Activated T-cell treated with anti-CD3 and anti-CD28 coated beads, Interleukin-2, amount 50 U/mL, for 24 hours (primary cell): ENCODE data around the gene PTPRM.

Experiments
- DNase-seq: peaks from one replicate; pipeline ENCODE4 v3.0.0-alpha.2; 2020
- H3K27ac Mint-ChIP-seq: 2 replicates; pipeline ENCODE4 v1.8.0; 2020; ENCODE audit warnings: mild to moderate bottlenecking, mixed read lengths
- H3K27me3 Mint-ChIP-seq: 2 replicates; pipeline ENCODE4 v1.8.0; 2020; ENCODE audit warnings: mixed read lengths
- H3K36me3 Mint-ChIP-seq: 2 replicates; pipeline ENCODE4 v1.8.0; 2020; ENCODE audit warnings: low read depth, mixed read lengths
- H3K4me1 Mint-ChIP-seq: 2 replicates; pipeline ENCODE4 v1.8.0; 2020; ENCODE audit warnings: low read depth, mixed read lengths
- H3K4me3 Mint-ChIP-seq: 2 replicates; pipeline ENCODE4 v1.8.0; 2020; ENCODE audit warnings: mild to moderate bottlenecking, moderate library complexity, mixed read lengths
- H3K9me3 Mint-ChIP-seq: 2 replicates; pipeline ENCODE4 v1.8.0; 2020; ENCODE audit warnings: mixed read lengths

Gene PTPRM

GRCh38 chr18:7919565-7919964 is 352.4 kb downstream of the PTPRM start:
- Mint-ChIP-seq H3K9me3 (no peaks in the 10 kb centered on the region), H3K4me3 (no peak overlapping the region), H3K27ac (no peak overlapping the region), H3K36me3 (no peaks in the 10 kb centered on the region), H3K27me3 (no peaks in the 10 kb centered on the region), H3K4me1 (no peaks in the 10 kb centered on the region)
- no peak for DNase-seq

- no peak overlapping the region for H3K4me3 Mint-ChIP-seq
- no peaks in the 10 kb centered on the region for H3K36me3 Mint-ChIP-seq
- no peaks in the 10 kb centered on the region for H3K9me3 Mint-ChIP-seq
- no peak overlapping the region for H3K27ac Mint-ChIP-seq
- H3K4me1 Mint-ChIP-seq = no peaks in the 10 kb centered on the region
- H3K27me3 Mint-ChIP-seq = no peaks in the 10 kb centered on the region
- no peak for DNase-seq
These were observed 354.9 kb downstream of the PTPRM start for GRCh38 chr18:7921938-7922587.

- Mint-ChIP-seq H3K27ac (no peak overlapping the region), H3K36me3 (no peaks in the 10 kb centered on the region), H3K4me3 (no peak overlapping the region), H3K27me3 (no peaks in the 10 kb centered on the region), H3K4me1 (peaks cover 1% of the 10 kb centered on the region), H3K9me3 (no peaks in the 10 kb centered on the region)
- DNase-seq = no peak
These were observed 356.0 kb downstream of the PTPRM start for GRCh38 chr18:7923105-7923504.

GRCh38 chr18:7924616-7925015 is 357.5 kb downstream of the PTPRM start:
- H3K4me3 Mint-ChIP-seq = no peak overlapping the region
- H3K9me3 Mint-ChIP-seq = no peaks in the 10 kb centered on the region
- DNase-seq = no peak
- no peaks in the 10 kb centered on the region for H3K36me3 Mint-ChIP-seq
- H3K27me3 Mint-ChIP-seq = no peaks in the 10 kb centered on the region
- no peak overlapping the region for H3K27ac Mint-ChIP-seq
- H3K4me1 Mint-ChIP-seq = peaks cover 1% of the 10 kb centered on the region

- Mint-ChIP-seq H3K36me3 (no peaks in the 10 kb centered on the region), H3K27ac (no peak overlapping the region), H3K4me1 (peaks cover 1% of the 10 kb centered on the region), H3K9me3 (no peaks in the 10 kb centered on the region), H3K27me3 (no peaks in the 10 kb centered on the region), H3K4me3 (no peak overlapping the region)
- no peak for DNase-seq
These were observed 359.4 kb downstream of the PTPRM start for GRCh38 chr18:7926526-7926925.

- Mint-ChIP-seq H3K27me3 (no peaks in the 10 kb centered on the region), H3K4me3 (no peak overlapping the region), H3K4me1 (peaks cover 3% of the 10 kb centered on the region), H3K27ac (no peak overlapping the region), H3K36me3 (no peaks in the 10 kb centered on the region), H3K9me3 (no peaks in the 10 kb centered on the region)
- DNase-seq = no peak
These were observed 360.0 kb downstream of the PTPRM start for GRCh38 chr18:7927119-7927518.

- H3K27ac Mint-ChIP-seq = no peak overlapping the region
- H3K36me3 Mint-ChIP-seq = no peaks in the 10 kb centered on the region
- H3K4me1 Mint-ChIP-seq = peaks cover 3% of the 10 kb centered on the region
- no peak for DNase-seq
- H3K9me3 Mint-ChIP-seq = no peaks in the 10 kb centered on the region
- H3K27me3 Mint-ChIP-seq = no peaks in the 10 kb centered on the region
- no peak overlapping the region for H3K4me3 Mint-ChIP-seq
These were observed 364.6 kb downstream of the PTPRM start for GRCh38 chr18:7931763-7932162.

- H3K36me3 Mint-ChIP-seq = no peaks in the 10 kb centered on the region
- H3K27ac Mint-ChIP-seq = no peak overlapping the region
- H3K27me3 Mint-ChIP-seq = no peaks in the 10 kb centered on the region
- H3K9me3 Mint-ChIP-seq = no peaks in the 10 kb centered on the region
- no peak for DNase-seq
- H3K4me1 Mint-ChIP-seq = no peaks in the 10 kb centered on the region
- no peak overlapping the region for H3K4me3 Mint-ChIP-seq
These were observed 370.2 kb downstream of the PTPRM start for GRCh38 chr18:7937268-7937667.

GRCh38 chr18:7939521-7939920 is 372.4 kb downstream of the PTPRM start:
- no peaks in the 10 kb centered on the region for H3K27me3 Mint-ChIP-seq

GRCh38 chr18:7940379-7940778 is 373.3 kb downstream of the PTPRM start:
- Mint-ChIP-seq H3K4me1 (no peaks in the 10 kb centered on the region), H3K27me3 (no peaks in the 10 kb centered on the region), H3K4me3 (no peak overlapping the region), H3K9me3 (no peaks in the 10 kb centered on the region), H3K27ac (no peak overlapping the region), H3K36me3 (no peaks in the 10 kb centered on the region)
- DNase-seq = no peak

More at GRCh38 chr18:7939521-7939920, 372.4 kb downstream of the PTPRM start:
- Mint-ChIP-seq H3K36me3 (no peaks in the 10 kb centered on the region), H3K27ac (no peak overlapping the region), H3K4me3 (no peak overlapping the region), H3K9me3 (no peaks in the 10 kb centered on the region), H3K4me1 (no peaks in the 10 kb centered on the region)
- DNase-seq = no peak

- Mint-ChIP-seq H3K27me3 (no peaks in the 10 kb centered on the region), H3K27ac (no peak overlapping the region), H3K4me1 (peaks cover 3% of the 10 kb centered on the region), H3K4me3 (no peak overlapping the region), H3K36me3 (no peaks in the 10 kb centered on the region), H3K9me3 (no peaks in the 10 kb centered on the region)
- DNase-seq = no peak
These were observed 373.9 kb downstream of the PTPRM start for GRCh38 chr18:7940971-7941370.

GRCh38 chr18:7941533-7941932 is 374.4 kb downstream of the PTPRM start:
- no peak overlapping the region for H3K4me3 Mint-ChIP-seq
- no peaks in the 10 kb centered on the region for H3K9me3 Mint-ChIP-seq
- H3K4me1 Mint-ChIP-seq = peaks cover 3% of the 10 kb centered on the region
- DNase-seq = no peak
- H3K36me3 Mint-ChIP-seq = no peaks in the 10 kb centered on the region
- no peak overlapping the region for H3K27ac Mint-ChIP-seq
- H3K27me3 Mint-ChIP-seq = no peaks in the 10 kb centered on the region

- Mint-ChIP-seq H3K4me1 (peaks cover 9% of the 10 kb centered on the region), H3K27me3 (no peaks in the 10 kb centered on the region), H3K4me3 (no peak overlapping the region), H3K27ac (no peak overlapping the region), H3K36me3 (no peaks in the 10 kb centered on the region), H3K9me3 (no peaks in the 10 kb centered on the region)
- DNase-seq = no peak
These were observed 378.8 kb downstream of the PTPRM start for GRCh38 chr18:7945882-7946281.

- H3K9me3 Mint-ChIP-seq = no peaks in the 10 kb centered on the region
- DNase-seq = no peak
- no peaks in the 10 kb centered on the region for H3K27me3 Mint-ChIP-seq
- H3K4me3 Mint-ChIP-seq = peak overlapping the region; percentile 53
- no peaks in the 10 kb centered on the region for H3K36me3 Mint-ChIP-seq
- H3K4me1 Mint-ChIP-seq = peaks cover 11% of the 10 kb centered on the region
- peak overlapping the region; percentile 30 for H3K27ac Mint-ChIP-seq
These were observed 379.7 kb downstream of the PTPRM start for GRCh38 chr18:7946734-7947377.

GRCh38 chr18:7950380-7951136 is 383.4 kb downstream of the PTPRM start:
- H3K27me3 Mint-ChIP-seq = no peaks in the 10 kb centered on the region
- H3K4me1 Mint-ChIP-seq = peaks cover 25% of the 10 kb centered on the region
- H3K36me3 Mint-ChIP-seq = no peaks in the 10 kb centered on the region
- peak overlapping the region; percentile 33 for H3K27ac Mint-ChIP-seq
- H3K9me3 Mint-ChIP-seq = no peaks in the 10 kb centered on the region
- H3K4me3 Mint-ChIP-seq = no peak overlapping the region
- no peak for DNase-seq
